Amniotic stem cell (primary cell): ENCODE results near the gene TMPRSS2.

Source experiments
- DNase-seq: peaks from one replicate; lab custom pipeline; 2025; lab: John Stamatoyannopoulos, UW

TMPRSS2 gene

DNA sequence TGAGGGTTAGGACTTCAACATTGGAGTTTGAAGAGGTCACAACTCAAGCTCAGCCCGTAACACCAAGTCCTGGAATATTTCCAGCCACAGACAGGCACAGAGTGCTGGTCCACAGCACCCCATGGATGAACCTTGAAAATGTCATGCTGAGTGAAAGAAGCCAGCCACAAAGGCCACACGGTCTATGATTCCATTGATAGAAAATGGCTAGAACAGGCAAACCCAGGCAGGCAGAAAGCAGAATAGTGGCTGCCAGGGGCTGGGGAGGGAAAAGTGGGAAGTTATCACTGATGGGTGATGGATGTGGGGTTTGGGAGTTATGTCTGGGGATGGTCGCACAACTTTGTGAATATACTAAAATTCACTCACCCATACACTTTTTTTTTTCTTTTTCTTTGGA lies 60.6 kb downstream of the TMPRSS2 start:
- no peak for DNase-seq

- DNase-seq: no peak
These were observed 61.4 kb downstream of the TMPRSS2 start for GRCh38 chr21:41446586-41446985.

- DNase-seq: no peak
These were observed 62.5 kb downstream of the TMPRSS2 start for GRCh38 chr21:41445465-41445862.

- DNase-seq: no peak
These were observed 63.1 kb downstream of the TMPRSS2 start for GRCh38 chr21:41444703-41445464.

- DNase-seq: no peak
These were observed 64.4 kb downstream of the TMPRSS2 start for GRCh38 chr21:41443562-41443961.

GRCh38 chr21:41442481-41443186 lies 65.3 kb downstream of the TMPRSS2 start:
- DNase-seq: no peak

- DNase-seq: no peak
These were observed 66.4 kb downstream of the TMPRSS2 start for GRCh38 chr21:41441546-41441945.

DNA sequence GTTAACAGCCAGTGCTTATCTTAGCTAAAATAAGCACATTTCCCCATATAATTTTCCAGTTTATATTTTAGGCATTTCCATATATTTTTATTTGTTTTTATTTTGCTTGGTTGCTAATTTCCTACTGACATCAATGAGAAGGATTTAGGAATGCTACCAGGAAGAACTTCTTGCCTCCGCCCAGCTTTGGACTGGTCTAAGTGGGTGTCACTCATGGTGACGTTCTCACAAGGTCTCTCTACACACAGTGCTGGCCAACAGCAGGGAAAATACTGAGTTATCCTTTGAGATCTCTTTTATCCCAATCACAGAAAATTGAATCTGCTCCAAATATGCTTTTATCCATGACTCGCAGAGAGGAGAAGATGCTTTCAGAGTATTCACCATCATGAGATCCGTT lies 68.7 kb downstream of the TMPRSS2 start:
- no peak for DNase-seq

- no peak for DNase-seq
These were observed 69.4 kb downstream of the TMPRSS2 start for GRCh38 chr21:41438425-41439113.

DNA sequence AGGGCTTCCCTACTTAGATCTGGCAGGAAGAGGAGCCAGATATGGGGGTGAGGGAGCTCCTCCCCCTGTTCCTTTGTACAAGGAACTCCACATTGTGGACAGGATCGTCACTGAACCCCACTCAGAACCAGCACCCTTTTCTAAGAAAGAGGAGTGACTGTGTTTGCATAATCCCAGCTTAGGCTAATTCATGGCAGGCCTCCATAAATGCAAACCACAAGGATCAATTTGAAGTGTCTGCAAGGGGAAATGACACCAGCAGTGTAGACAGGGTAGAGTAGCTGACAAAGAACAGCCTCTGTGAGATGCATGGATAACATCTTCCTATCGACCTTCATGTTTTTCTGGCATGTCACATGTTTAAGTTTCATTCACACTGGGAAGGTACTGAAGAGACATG lies 70.2 kb downstream of the TMPRSS2 start:
- DNase-seq: no peak

- DNase-seq: no peak
These were observed 72.3 kb downstream of the TMPRSS2 start for GRCh38 chr21:41435706-41436105.

DNA sequence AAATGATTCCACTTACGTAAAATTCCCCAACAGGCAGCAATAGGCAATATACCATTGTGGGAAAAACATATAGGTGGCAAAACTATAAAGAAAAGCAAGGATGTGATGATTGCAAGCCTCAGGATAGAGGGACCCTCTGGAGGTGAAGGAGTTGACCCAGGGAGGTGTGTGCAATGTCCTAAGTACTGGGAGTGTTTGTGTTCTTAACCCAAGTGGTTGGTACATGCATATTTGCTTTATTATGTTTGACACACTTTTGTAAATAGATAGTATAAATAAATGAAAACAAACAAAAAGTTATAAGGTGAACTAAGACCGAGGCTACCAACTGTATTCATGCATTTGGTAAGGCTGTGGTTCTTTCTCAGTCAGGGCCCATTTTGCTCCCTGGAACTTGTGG lies 74.4 kb downstream of the TMPRSS2 start:
- no peak for DNase-seq

GRCh38 chr21:41432562-41433460 lies 75.1 kb downstream of the TMPRSS2 start:
- DNase-seq: no peak

DNA sequence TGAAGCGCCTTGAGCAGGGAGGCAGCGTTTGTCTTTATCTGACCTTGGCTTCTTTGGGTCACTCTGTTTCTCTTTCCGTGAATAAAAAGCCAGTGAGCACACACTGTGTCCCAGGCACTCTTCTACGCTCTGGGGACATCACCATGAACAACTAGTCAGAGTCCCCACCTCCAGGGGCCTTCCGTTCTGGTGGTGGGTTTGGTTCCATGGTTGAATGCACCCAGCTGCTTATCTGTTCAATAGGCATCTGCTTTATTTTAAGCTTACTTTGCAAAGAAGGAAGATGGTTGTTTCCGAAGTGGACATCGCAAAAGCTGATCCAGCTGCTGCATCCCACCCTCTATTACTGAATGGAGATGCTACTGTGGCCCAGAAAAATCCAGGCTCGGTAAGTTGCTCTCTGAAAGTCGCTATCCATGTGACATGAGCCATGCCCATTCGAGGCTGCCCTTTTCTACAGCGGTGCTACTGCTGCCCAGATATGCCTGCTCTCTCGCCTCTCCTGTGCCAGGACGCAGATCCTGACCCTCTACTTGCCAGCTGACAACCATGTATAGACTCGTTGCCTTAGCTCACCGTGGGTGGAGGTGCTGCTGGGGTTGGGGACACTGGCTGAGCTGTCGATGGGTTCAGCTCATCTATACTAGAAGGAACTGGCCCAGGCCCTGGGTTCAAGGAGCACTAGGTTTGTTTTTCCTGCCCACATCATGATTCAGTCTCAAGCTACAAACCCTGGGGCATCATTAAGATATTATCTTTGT lies 76.0 kb downstream of the TMPRSS2 start:
- DNase-seq: no peak

- DNase-seq: no peak
These were observed 78.0 kb downstream of the TMPRSS2 start for GRCh38 chr21:41429925-41430491.

DNA sequence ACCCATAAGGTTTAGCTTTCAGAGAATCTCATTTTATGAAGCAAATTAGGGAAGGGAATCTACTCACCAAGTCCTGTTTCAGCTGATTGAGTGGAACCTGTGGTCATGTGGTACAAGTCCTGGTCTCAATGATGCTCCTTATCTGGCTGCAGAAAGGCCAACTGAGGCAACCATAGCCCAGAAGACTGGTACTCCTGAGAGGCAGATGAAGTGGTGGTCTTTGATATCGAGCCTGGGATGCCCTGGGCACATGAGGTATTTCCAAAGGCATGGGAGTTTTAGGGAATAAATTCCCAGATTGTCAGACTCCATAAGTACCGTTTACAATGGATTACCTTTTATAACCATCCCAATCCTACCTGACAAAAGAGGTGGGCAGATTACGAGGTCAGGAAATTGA lies 78.7 kb downstream of the TMPRSS2 start:
- no peak for DNase-seq

GRCh38 chr21:41428847-41429246 lies 79.1 kb downstream of the TMPRSS2 start:
- no peak for DNase-seq

DNA sequence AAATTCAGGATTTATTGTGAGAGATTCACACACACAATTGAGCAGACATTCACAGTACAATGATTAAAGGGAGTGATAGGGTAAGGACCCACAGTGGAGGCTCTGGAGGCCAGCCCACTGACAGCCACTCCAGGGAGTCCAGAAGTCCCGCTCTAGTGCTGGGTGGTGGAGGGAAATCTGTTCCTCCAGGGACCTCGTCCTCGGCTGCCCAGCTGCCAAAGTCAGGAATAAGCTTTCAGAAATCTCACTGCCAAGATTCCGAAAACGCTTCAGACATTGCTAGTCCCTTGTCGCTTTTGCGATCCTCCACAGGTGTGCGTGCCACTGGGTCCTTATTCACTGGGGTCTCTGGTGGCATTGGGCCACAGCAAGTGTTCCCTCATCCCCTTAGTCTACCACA lies 79.6 kb downstream of the TMPRSS2 start:
- DNase-seq: no peak

DNA sequence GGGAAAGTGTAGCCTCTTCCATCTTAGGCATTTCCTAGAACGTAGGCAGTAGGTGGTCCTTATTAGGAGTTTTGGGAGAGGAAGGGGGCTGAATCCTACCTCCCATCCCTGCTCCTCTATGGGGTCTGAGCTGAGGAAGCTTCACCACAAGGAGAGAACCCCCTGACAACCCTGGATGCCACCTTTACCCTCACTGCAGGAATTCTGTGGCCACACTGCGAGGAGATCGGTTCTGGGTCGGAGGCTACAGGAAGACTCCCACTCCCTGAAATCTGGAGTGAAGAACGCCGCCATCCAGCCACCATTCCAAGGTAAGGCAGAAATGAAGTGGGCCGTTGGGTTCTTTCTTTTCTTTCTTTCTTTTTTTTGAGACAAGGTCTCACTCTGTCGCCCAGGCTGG lies 80.4 kb downstream of the TMPRSS2 start:
- DNase-seq: no peak

DNA sequence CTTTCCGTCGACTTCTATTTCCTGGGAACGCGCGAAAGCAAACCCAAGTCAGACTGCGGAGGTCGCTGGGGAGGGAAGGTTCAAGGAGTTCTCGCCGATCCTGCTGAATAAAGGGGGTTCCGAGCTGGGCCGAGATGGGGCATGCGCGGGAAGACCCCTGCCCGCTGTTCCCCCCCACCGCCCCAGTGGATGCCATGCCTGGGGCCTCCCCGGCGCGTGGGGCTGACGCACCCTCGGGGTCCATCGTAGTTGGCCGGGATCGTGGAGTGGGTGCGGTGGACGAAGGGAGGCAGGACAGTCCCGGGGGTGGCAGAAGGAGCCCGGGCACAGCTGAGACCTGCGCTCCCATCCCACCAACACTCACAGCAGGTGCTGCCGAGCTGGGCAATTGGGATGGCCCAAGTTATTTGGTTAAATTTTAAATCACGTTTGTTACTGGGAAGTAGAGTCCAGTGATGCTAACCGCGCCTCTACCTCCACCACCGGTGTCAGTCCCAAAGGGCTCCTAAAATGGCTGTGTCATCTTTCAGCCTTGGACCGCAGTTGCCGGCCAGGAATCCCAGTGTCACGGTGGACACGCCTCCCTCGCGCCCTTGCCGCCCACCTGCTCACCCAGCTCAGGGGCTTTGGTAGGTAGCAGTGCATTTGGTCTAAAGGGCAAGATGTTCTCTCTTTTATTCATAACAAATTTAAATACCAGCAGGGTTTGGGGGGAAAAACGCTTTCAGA lies 81.1 kb downstream of the TMPRSS2 start:
- no peak for DNase-seq
